Lower lobe of right lung (tissue), 2 donors: ENCODE measurements around the gene ARAP1. TPM values are rescaled to one million over a fixed set of nuclear protein-coding genes. Genes with fewer than 3 reads are reported as not detected.

ENCODE experiments used
- ATAC-seq, 2 donors: fragments of 200-7000 bp; cut with Tn5 transposase; one replicate each; pipeline ENCODE4 v1.9.1; 2020 to 2022; ENCODE audit warnings: mild to moderate bottlenecking in 2 of 2, moderate library complexity in 2 of 2
- DNase-seq: peaks from one replicate; pipeline ENCODE4 v3.0.0-alpha.2; 2020
- H3K27ac ChIP-seq: fragments of 200-600 bp; one replicate; pipeline ENCODE4 v1.8.0; 2022
- H3K27me3 ChIP-seq: fragments of 200-600 bp; one replicate; pipeline ENCODE4 v1.8.0; 2022; ENCODE audit warnings: low read depth
- H3K36me3 ChIP-seq: fragments of 200-600 bp; one replicate; pipeline ENCODE4 v1.8.0; 2022; ENCODE audit warnings: mild to moderate bottlenecking
- H3K4me1 ChIP-seq: fragments of 200-600 bp; one replicate; pipeline ENCODE4 v1.8.0; 2022
- H3K4me3 ChIP-seq: fragments of 200-600 bp; one replicate; pipeline ENCODE4 v1.8.0; 2022; ENCODE audit warnings: mild to moderate bottlenecking
- H3K9me3 ChIP-seq: fragments of 200-600 bp; one replicate; pipeline ENCODE4 v1.8.0; 2022
- CTCF ChIP-seq: fragments of 200-600 bp; IDR thresholded peaks from one replicate; pipeline ENCODE4 v1.8.0; 2022; ENCODE audit warnings: antibody characterized with exemption, mild to moderate bottlenecking
- intact Hi-C: fragments of 100-400 bp; cut with DNase I; formaldehyde crosslinking; loops from one replicate; pipeline ENCODE4 v1.11.0; 2022
- total RNA-seq: library from RNA; stranded (reverse); fragmentation: NEBNext Ultra II Directional; extraction: Animal tissue kit (Norgen Biotek cat#: 25700); gene quantifications from one replicate; pipeline ENCODE4 v1.2.1, GENCODE V29; 2021
- donor health status: DM: no; HTN: yes; CAD: no; lungs with severe emphysema.

Gene ARAP1
- total RNA-seq, 1 donor from 2014 or later, result 276 TPM

- Histone ChIP-seq H3K9me3 (no peaks in the 10 kb centered on the region), H3K27me3 (no peaks in the 10 kb centered on the region), H3K36me3 (peaks cover 70% of the 10 kb centered on the region), H3K4me3 (no peak overlapping the region), H3K27ac (no peak overlapping the region), H3K4me1 (peaks cover 84% of the 10 kb centered on the region)
- DNase-seq (peak; percentile 43), ATAC-seq (no peak)
- TF ChIP-seq CTCF, result no peak
- intact Hi-C loops, result no loop called here
Measured at GRCh38 chr11:72716788-72717435, 35.3 kb downstream of the ARAP1 start.

- Histone ChIP-seq H3K4me3 (no peak overlapping the region), H3K27ac (no peak overlapping the region), H3K36me3 (peaks cover 76% of the 10 kb centered on the region), H3K27me3 (no peaks in the 10 kb centered on the region), H3K9me3 (no peaks in the 10 kb centered on the region), H3K4me1 (peaks cover 78% of the 10 kb centered on the region)
- DNase-seq (no peak), ATAC-seq (no peak)
- no peak for TF ChIP-seq CTCF
- intact Hi-C loops, result no loop called here
Measured at GRCh38 chr11:72716290-72716689, 35.9 kb downstream of the ARAP1 start.

- H3K27ac ChIP-seq, result peak overlapping the region; percentile 53
Measured at GRCh38 chr11:72712841-72713240, 39.4 kb downstream of the ARAP1 start.

GRCh38 chr11:72712168-72712751, 39.9 kb downstream of the ARAP1 start:
- Histone ChIP-seq H3K36me3 (peaks cover 99% of the 10 kb centered on the region), H3K4me1 (peaks cover 38% of the 10 kb centered on the region), H3K4me3 (no peak overlapping the region), H3K9me3 (no peaks in the 10 kb centered on the region), H3K27me3 (no peaks in the 10 kb centered on the region), H3K27ac (peak overlapping the region; percentile 53)
- intact Hi-C loops, result no loop called here
- ATAC-seq (peak; percentile 83 to 89), DNase-seq (peak; percentile 91)
- TF ChIP-seq CTCF, result no peak

More at GRCh38 chr11:72712841-72713240, 39.4 kb downstream of the ARAP1 start:
- intact Hi-C loops, result no loop called here
- Histone ChIP-seq H3K36me3 (peaks cover 99% of the 10 kb centered on the region), H3K4me1 (peaks cover 44% of the 10 kb centered on the region), H3K4me3 (no peak overlapping the region), H3K27me3 (no peaks in the 10 kb centered on the region), H3K9me3 (no peaks in the 10 kb centered on the region)
- DNase-seq (peak; percentile 67), ATAC-seq (peak; percentile 11 to 22)
- TF ChIP-seq CTCF, result no peak

GRCh38 chr11:72711141-72711540, 41.1 kb downstream of the ARAP1 start:
- H3K4me1 ChIP-seq, result peaks cover 29% of the 10 kb centered on the region
- H3K9me3 ChIP-seq, result no peaks in the 10 kb centered on the region
- H3K27me3 ChIP-seq, result no peaks in the 10 kb centered on the region
- ATAC-seq (no peak), DNase-seq (no peak)
- H3K27ac ChIP-seq, result no peak overlapping the region
- intact Hi-C loops, result no loop called here
- no peak overlapping the region for H3K4me3 ChIP-seq
- TF ChIP-seq CTCF, result no peak
- peaks cover 99% of the 10 kb centered on the region for H3K36me3 ChIP-seq
